HUES6 (cell line): Measurements from ENCODE around the gene MAZ.
"Not testable (repeated sequence)": the region's sequence is repeated elsewhere in the genome, so short reads cannot be mapped to it uniquely, and the experiment has no call there.

Experiments
- H3K27ac ChIP-seq: 2 replicates; pipeline ENCODE4 v1.7.0; 2013; ENCODE audit warnings: low read depth, mild to moderate bottlenecking, low read length, inconsistent platforms
- H3K27me3 ChIP-seq: 2 replicates; pipeline ENCODE4 v1.6.1; 2013; ENCODE audit warnings: low read length; ENCODE audit not compliant: control insufficient read depth, insufficient read depth
- H3K36me3 ChIP-seq: 2 replicates; pipeline ENCODE4 v1.6.1; 2013; ENCODE audit warnings: low read length; ENCODE audit not compliant: control insufficient read depth, insufficient read depth
- H3K4me1 ChIP-seq: 2 replicates; pipeline ENCODE4 v1.6.1; 2013; ENCODE audit warnings: low read length; ENCODE audit not compliant: control insufficient read depth, insufficient read depth
- H3K4me3 ChIP-seq: 2 replicates; pipeline ENCODE4 v1.5.1; 2013; ENCODE audit warnings: low read depth, low read length
- H3K9ac ChIP-seq: one replicate; pipeline ENCODE4 v1.6.1; 2013; ENCODE audit warnings: mild to moderate bottlenecking, low read length
- H3K9me3 ChIP-seq: 2 replicates; pipeline ENCODE4 v1.6.1; 2013; ENCODE audit warnings: low read depth, low read length; ENCODE audit not compliant: control insufficient read depth, insufficient read depth

Gene MAZ

GRCh38 chr16:29787155-29787554, 19.2 kb upstream of the MAZ start:
- H3K4me1 ChIP-seq = peaks cover 10% of the 10 kb centered on the region
- H3K36me3 ChIP-seq, H3K9me3 ChIP-seq, H3K9ac ChIP-seq, H3K4me3 ChIP-seq, H3K27ac ChIP-seq, H3K27me3 ChIP-seq: not testable (repeated sequence)

GRCh38 chr16:29789775-29790182, 16.6 kb upstream of the MAZ start:
- Histone ChIP-seq H3K9me3 (no peaks in the 10 kb centered on the region), H3K27ac (peak overlapping the region; percentile 77; the same call in 1 of the 2 replicates), H3K27me3 (no peaks in the 10 kb centered on the region)

GRCh38 chr16:29790183-29790948, 16.0 kb upstream of the MAZ start, which contains the start of gene KIF22:
Gene KIF22 (plus strand): TSS chr16:29790751. CDS start chr16:29790760, 9 bp downstream.
- H3K9ac ChIP-seq = peak within 1 kb of the TSS; percentile 92
- peaks cover 11% of the 10 kb centered on the region for H3K4me1 ChIP-seq
- H3K9me3 ChIP-seq = no peaks in the 10 kb centered on the region
- H3K27ac ChIP-seq = peak within 1 kb of the TSS; percentile 78; the same call in 1 of the 2 replicates
- H3K36me3 ChIP-seq = peaks cover 11% of the 10 kb centered on the region
- no peaks in the 10 kb centered on the region for H3K27me3 ChIP-seq
- H3K4me3 ChIP-seq = peak within 1 kb of the TSS; percentile 90

More at GRCh38 chr16:29789775-29790182, 16.6 kb upstream of the MAZ start:
- Histone ChIP-seq H3K9ac (peak overlapping the region; percentile 86), H3K4me3 (peak overlapping the region; percentile 90), H3K4me1 (peaks cover 12% of the 10 kb centered on the region), H3K36me3 (peaks cover 5% of the 10 kb centered on the region; the same call in 1 of the 2 replicates)

GRCh38 chr16:29790949-29791844, 15.1 kb upstream of the MAZ start:
- H3K27me3 ChIP-seq = no peaks in the 10 kb centered on the region
- H3K9ac ChIP-seq = peak overlapping the region; percentile 92
- H3K4me1 ChIP-seq = peaks cover 11% of the 10 kb centered on the region
- peak overlapping the region; percentile 90 for H3K4me3 ChIP-seq
- H3K36me3 ChIP-seq = peaks cover 15% of the 10 kb centered on the region
- no peaks in the 10 kb centered on the region for H3K9me3 ChIP-seq
- peak overlapping the region; percentile 78; the same call in 1 of the 2 replicates for H3K27ac ChIP-seq

- no peaks in the 10 kb centered on the region for H3K27me3 ChIP-seq
- no peak overlapping the region for H3K27ac ChIP-seq
- H3K4me3 ChIP-seq = peak overlapping the region; percentile 90
- peak overlapping the region; percentile 92 for H3K9ac ChIP-seq
- no peaks in the 10 kb centered on the region for H3K9me3 ChIP-seq
- peaks cover 11% of the 10 kb centered on the region for H3K4me1 ChIP-seq
- H3K36me3 ChIP-seq = peaks cover 24% of the 10 kb centered on the region
Observed at GRCh38 chr16:29791845-29792807, 14.2 kb upstream of the MAZ start.

- not testable (repeated sequence) for H3K9me3 ChIP-seq, H3K27me3 ChIP-seq, H3K4me3 ChIP-seq, H3K9ac ChIP-seq, H3K27ac ChIP-seq
- peaks cover 35% of the 10 kb centered on the region for H3K36me3 ChIP-seq
- peaks cover 11% of the 10 kb centered on the region for H3K4me1 ChIP-seq
Observed at GRCh38 chr16:29793153-29793552, 13.2 kb upstream of the MAZ start.

GRCh38 chr16:29794231-29794710, 12.1 kb upstream of the MAZ start:
- H3K9ac ChIP-seq = no peak overlapping the region
- H3K4me1 ChIP-seq = peaks cover 11% of the 10 kb centered on the region
- no peak overlapping the region for H3K27ac ChIP-seq
- H3K4me3 ChIP-seq = no peak overlapping the region
- H3K36me3 ChIP-seq = peaks cover 46% of the 10 kb centered on the region
- H3K9me3 ChIP-seq = no peaks in the 10 kb centered on the region
- H3K27me3 ChIP-seq = no peaks in the 10 kb centered on the region

GRCh38 chr16:29802416-29802935, 3.9 kb upstream of the MAZ start:
- no peak overlapping the region for H3K4me3 ChIP-seq
- H3K27me3 ChIP-seq = no peaks in the 10 kb centered on the region
- no peak overlapping the region for H3K27ac ChIP-seq
- H3K9ac ChIP-seq = no peak overlapping the region
- H3K9me3 ChIP-seq = no peaks in the 10 kb centered on the region
- H3K4me1 ChIP-seq = peaks cover 19% of the 10 kb centered on the region
- H3K36me3 ChIP-seq = peaks cover 73% of the 10 kb centered on the region

- Histone ChIP-seq H3K4me1 (peaks cover 25% of the 10 kb centered on the region), H3K27ac (no peak overlapping the region), H3K36me3 (peaks cover 70% of the 10 kb centered on the region), H3K4me3 (peak overlapping the region; percentile 79; the same call in 1 of the 2 replicates), H3K9ac (no peak overlapping the region), H3K27me3 (no peaks in the 10 kb centered on the region), H3K9me3 (no peaks in the 10 kb centered on the region)
Observed at GRCh38 chr16:29804020-29804419, 2.3 kb upstream of the MAZ start.
